Stimulated activated CD4-positive, alpha-beta T cell treated with anti-CD3 and anti-CD28 coated beads, Interleukin-12 subunit alpha, Interleukin-12 subunit beta, amount 100 ng/mL, for 48 hours (primary cell): Measurements from ENCODE around the gene THRB.

ENCODE experiments used
- DNase-seq, 3 donors: peaks; one replicate each; pipeline ENCODE4 v3.0.0-alpha.2; 2020; ENCODE audit warnings: low read depth in 2 of 3, low spot score in 1 of 3

Gene THRB

DNA sequence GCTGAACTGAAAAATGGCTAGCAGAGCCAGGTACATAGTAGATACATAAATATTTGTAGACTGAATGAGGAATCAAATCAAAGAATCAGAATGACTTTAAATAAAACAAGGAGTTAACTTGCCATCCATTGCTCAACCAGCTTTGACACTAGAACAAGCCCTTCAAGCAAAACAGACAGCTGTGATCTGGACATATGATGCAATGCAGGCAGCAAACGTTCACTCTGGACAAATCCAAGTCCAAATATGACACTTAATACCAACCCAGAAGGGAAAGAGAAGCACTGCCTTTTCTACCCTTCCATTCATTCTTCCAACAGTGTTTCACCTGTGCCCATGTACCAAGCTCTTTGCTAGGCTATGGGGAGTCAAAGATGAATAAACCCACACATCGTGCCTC is 4.5 kb downstream of the THRB start:
- no peak for DNase-seq

DNA sequence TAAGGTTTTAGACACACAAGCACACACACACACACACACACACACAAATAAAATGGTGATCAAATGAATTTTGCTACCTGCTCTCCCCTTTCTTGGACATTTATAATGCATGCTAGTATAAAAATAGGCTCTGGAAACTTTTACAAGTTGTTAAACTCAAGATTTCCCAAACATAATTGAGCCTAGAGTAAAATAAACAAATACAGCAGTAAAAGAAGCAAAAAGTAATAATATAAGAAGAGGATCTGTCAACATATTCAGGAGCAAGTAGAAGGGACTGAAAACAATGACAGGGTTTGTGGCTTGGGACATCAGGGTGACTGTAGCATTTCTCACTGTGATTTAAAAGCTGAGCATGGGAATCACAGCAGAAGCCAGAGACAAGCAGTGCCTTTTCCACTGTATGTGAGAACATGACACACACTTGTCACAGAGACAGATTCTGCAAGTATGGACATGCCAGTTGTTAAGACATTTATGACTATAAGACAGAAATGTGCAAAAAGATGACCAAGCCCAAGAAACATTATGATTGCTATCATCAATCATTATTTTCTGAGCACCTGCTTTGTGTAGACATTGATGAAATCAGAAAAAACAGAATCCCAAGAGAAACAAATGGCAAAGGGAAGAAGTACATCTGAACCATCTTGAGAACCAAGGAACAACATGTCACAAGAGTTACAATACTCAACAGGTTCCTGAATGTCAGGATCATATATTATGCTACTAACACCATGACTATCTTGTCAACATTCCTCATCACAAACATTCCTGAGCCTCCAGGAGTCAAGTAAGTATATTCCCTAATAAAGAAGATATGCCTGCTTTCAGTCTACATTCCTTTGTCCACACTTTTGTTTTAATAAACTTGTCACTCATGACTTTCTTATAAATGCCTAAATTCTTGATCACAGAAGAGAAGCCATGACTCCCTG is 7.1 kb downstream of the THRB start:
- no peak for DNase-seq

DNA sequence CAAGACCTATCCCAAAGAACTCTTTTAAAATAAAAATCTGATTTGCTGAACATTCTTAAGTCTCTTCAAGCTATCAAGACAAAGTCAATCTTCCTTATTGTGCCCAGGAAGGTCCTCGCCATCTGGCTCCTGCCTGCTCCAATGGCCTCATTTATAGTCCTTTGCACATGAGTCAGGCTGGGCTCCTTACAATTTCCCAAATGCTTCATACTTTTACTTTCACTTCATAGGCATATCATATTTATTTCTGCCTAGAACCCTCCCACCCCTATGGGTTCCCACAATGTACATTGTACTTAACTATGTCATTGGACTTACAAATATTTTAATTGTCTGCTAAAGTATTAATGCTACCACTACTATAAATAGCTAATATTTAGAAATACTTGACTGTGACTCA is 9.1 kb downstream of the THRB start:
- no peak for DNase-seq

DNA sequence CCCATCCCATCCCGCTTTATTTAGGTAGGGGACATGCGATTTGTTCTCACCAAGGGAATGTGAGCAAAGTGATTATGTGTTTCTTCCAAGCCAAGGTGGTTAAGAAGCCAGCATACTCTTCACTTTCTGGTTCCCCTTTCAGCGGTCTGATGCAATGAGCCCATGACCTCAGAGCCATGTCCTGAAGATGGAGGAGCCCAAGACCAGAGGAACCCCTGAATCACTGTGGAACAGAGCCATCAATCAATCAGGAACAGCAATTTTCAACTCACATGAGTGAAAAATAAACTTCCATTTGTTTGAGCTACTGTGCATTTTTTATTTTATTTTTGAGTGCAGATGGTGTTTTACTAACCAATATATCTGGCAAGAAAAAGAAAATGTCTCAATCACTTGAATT is 10.8 kb downstream of the THRB start:
- DNase-seq, result no peak

DNA sequence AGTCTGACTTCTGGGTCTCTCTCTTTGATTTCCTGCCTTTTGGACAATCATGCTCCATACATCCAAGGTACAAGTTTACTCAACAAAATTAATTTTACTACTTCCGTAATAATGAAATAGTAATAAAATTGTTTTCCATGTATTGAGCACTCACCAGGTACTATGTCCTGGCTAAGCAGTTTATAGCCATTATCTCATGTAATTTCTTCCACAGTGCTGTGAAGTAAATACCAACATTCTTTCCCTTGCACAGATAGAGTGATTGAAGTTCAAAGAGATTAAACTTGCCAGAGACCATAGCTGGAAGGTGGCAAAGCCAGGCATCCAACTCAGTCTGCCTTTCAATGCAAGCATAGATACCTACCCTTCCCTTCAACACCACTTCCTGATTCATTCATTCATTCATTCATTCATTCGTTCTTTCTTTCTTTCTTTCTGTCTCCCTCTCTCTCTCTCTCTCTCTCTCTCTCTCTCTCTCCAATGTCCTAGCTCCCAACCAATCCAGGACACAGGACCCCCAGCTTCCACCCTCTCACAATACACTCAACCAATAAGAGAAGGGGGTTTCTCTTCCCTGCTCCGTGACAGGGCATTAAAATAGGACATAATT is 12.4 kb downstream of the THRB start:
- no peak for DNase-seq

DNA sequence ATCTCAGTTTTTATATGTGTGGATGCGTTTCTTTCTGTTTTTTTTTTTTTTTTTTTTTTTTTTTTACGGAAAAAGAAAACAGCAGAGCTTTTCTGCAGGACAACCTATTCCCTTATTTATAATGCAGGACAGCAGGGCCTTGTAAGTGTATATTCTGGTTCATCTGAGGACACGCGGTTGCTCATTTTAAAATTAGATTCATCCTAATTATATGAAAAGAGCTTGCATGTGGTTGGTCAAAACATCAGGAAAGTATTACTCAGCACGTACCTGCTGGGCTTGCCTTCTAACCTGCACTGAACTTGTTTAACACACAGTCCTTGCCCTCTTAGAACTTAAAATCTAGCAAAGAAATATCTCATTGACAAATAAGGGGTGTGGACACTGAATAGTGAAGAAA is 13.5 kb downstream of the THRB start:
- no peak for DNase-seq

DNA sequence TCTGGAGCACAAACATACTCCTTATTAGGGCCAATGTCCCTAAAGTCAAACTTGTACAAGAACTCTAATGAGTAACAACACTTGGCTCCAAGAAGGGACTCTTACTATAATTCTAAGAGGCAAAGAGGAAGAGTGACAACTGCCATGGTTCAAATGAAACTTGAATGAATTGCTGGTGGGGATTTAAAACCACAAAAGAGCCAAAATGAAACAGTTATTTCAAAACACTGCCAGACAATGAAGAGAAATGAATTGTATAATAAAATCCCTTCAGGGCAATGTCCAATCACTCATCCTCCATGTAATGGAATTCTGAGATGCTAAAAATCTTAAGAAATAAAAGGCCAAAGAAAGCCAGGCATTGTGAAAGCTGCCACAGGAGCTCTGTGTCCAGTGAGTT is 14.2 kb downstream of the THRB start:
- no peak for DNase-seq

DNA sequence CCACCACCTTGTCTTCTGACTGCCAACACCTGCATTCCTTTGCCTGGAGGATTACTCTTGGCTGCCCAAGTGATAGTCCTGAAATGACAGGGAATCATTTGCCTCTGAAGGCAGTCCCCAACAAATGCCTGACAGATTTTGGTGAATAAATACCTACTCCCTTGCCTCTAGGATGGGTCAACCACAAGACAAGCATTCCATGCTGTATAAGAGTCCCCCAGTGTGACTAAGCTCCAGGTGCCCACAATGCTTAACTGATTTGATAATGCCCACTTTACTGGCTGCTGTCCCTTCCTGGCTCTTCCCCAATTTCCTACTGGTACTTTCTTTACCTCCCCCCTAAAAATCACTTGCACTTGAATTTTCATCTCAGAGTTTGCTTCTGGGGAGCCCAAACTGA is 14.8 kb downstream of the THRB start:
- no peak for DNase-seq

DNA sequence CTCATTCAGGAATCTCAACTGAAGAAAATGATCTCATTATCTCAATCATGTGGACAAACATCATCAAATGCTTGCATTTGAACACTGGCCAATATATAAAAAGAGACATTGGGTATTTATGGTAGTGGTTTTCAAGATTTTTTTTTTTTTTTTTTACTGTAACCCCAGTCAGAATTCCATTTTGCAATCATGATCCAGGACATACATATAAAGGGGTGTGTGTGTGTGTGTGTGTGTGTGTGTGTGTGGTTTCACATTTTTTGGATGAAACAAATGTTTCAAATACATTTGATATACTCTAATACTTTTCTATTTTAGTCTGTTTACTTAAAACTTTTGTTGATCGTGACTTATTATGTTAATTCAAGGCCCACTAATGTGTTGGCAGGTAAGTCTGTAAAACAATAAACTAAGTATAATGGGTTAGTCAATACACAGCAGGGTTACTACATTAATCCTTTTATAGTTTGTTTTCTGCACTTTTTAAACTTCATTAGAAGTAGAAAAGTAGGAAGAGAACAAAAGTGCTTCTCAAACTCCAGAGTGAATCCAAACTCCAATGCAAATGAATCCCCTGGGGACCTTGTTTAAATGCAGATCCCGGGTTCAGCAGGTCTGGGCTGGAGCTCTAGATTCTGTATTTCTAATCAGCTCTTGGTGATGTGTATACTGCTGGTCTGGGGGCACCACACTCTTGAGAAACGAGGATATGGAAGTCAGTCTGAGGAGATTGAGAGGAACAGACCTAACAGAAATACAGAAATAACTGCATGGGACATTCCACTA is 17.6 kb downstream of the THRB start:
- no peak for DNase-seq

DNA sequence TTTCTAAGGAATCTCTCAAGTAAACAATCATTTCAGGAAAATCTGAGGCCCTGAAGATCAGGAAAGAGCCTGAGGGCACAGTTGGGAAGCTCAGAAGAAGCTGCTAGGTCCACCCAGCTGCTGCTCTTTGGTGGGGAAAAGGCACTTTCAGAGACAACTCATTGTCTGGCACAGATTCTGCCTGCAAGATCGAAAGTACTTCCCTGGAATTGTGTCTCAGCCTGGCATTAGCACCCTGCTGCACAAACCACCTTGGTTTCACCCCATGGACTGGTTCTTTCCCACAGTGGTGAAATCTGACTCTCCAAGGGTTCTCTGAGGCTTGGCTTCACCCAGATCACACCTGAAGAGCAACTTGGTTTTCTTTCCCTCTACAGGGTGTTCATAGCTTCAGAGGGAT is 18.7 kb downstream of the THRB start:
- no peak for DNase-seq

DNA sequence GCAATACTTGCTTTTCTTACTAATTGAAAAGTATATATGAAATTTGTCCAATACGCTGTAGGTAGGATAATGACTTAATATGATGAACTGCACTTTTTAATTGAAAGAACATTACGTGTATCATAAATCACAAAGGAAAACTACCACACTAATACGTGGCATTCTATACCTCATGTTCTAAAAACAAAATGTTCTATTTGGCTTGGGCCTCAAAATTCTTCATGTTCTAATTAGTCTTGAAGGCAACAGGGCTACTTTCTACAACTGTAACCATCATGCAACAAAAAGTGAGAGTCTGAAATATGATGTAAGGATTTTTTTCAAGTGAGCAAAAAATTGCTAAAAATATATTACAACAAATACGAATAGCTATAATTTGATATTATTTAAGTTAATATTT is 19.8 kb downstream of the THRB start:
- DNase-seq, result no peak

DNA sequence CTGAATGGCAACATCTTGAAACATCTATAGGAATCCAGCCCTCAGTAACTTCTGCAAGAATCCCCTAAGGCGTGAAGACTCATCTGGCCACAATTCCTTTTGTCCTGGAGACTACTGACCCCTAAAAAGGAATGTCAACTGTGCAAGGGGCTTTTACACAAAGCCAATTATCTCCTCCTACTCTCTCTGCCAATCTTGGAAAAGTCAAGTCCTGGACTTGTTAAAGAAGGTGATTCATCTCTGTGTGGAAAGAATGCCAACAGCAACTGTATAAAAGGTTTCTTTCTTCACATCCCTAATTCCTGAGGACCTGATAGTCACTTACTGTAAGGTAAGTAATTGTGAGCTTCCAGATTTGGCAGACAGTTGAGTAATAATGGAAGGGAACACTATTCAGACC is 22.3 kb downstream of the THRB start:
- no peak for DNase-seq

DNA sequence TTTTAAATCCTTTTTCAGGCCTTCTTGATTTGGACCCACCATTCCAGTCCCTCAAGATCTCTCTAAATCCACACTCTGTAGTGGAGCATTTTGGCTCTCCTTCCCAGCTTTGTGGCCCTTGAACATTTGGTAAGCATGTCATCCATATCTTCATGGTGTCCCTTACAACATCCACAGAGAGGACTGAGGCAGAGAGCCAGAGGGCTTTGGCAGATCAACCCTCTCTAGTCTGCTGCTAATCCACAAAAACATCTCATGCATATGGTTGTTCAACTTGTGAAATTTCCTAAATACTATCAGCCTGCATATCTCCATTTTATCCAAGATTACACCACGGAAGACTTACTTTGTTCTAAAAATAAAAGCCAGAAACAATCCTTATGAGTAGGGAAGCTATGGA is 23.2 kb downstream of the THRB start:
- DNase-seq, result no peak

DNA sequence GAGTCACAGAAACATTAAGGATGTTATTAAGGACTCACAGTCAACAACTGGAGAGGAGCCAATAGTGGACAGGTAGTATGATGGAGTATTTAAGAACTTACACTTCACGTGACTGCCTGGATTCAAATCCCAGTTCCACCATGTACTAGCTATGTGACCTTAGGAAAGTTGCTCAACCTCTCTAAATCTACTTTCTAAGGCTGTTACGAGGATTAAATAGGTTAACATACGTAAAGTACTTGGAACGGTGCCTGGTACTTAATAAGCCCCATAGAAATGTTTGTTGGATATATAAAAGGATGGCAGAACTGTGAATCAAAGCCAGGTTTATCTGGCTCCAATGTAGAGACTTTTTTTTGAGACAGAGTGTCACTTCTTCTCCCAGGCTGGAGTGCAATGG is 24.4 kb downstream of the THRB start:
- DNase-seq, result no peak

DNA sequence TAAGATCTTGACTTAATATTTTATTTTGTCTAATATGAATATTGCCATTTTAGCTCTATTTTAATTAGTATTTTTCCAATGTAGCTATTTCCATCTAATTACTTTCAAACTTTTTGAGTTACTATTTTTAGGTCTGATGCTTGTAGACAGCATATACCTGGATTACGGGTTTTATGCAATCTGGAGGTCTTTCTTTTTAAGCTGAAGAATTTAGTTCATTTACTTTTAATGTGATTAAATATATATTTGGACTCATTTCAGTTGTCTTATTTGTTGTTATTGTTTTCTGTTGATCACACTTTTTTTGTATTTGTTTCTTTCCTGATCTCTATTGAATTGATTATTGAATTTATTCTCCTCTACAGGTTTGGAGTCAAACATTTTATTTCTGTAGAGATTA is 30.3 kb downstream of the THRB start:
- no peak for DNase-seq

DNA sequence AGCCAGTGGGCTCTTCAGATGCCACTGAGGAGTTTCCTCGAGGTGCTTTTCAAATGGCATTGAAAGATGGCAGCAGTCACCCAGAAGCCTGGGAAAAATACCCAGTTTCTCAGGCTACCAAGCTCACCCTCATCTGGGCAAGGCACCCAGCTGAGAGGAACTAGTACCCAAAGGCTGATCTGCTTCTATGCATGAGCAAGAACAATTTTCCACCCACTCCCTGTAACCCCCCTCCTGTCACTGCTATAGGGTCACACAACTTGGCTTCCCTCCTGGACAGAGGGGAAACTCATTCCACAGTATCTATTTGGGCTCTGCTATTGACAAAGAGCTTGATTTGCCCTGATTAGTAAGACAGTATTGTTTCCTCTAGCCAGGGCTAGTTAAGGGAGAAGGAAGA is 31.9 kb downstream of the THRB start:
- DNase-seq, result no peak

DNA sequence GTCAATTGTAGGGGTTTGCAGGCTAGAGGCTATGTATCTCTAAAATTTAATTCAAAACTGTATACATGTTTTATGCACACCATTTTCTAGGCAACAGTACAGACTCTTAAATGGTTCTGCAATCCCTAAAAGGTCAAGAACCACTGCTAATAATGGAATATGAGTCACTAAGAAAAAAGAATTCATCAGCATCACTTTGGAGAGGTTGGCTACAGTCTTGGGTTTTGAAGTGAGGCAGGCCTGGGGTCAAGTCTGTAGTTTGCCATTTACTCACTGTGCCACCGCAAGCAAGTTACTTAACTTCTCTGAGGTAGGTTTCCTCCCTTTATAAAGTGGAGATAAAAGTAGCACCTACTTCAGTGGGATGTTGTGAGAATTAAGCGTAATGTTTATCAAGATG is 33.7 kb downstream of the THRB start:
- DNase-seq, result no peak

DNA sequence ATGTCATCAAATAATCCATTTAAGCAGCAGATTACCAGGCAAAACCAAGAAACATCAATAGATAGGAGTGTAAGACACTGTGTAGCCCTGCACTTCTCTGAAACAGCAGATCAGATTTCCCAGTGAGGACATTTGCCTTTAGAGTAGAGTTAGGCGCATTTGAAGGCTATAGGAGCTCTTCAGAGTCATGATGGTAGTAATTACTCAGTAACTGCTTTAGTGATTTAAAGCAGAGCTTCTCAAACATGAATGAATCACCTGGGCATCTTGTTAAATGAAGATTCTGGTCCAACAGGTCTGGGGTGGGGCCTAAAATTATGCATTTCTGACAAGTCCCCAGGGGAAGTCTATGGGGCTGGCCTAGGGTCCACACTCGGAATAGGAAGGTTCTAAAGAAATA is 36.9 kb downstream of the THRB start:
- DNase-seq, result no peak

DNA sequence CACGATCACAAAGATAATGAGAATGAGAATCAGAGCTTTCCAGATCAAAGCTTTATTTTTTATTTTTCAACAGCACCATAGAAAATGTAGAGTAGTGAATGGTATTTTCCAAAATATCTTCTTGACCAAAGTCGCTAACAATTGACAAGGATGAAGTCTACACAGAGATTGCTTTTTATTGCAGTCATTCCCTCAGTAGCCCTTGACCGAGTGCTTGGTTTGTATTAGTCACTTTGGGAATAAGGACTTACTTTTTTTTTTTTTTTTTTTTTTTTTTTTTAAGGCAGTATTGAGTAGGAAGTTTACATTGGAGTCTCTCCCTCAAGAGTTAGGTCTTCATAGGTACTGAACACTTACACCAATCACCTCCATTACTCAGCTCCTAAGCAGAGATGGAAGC is 39.8 kb downstream of the THRB start:
- no peak for DNase-seq

DNA sequence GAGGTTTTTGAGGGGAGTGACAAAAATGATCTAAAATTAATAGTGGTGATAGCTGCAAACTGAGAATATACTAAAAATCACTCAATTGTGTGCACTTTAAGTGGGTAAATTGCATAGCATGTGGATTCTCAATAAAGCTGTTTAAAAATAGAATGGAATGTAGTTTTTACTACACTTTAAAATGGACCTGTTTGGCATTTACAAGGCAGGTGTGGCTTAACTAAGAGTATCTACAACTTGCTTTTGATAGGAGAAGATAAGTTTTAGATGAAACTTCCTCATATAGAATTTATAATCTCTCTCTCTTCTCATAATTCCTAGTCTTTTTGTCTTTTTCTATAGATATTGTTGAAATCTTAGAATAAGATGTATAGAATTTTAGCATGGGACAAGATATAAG is 40.3 kb downstream of the THRB start:
- no peak for DNase-seq

DNA sequence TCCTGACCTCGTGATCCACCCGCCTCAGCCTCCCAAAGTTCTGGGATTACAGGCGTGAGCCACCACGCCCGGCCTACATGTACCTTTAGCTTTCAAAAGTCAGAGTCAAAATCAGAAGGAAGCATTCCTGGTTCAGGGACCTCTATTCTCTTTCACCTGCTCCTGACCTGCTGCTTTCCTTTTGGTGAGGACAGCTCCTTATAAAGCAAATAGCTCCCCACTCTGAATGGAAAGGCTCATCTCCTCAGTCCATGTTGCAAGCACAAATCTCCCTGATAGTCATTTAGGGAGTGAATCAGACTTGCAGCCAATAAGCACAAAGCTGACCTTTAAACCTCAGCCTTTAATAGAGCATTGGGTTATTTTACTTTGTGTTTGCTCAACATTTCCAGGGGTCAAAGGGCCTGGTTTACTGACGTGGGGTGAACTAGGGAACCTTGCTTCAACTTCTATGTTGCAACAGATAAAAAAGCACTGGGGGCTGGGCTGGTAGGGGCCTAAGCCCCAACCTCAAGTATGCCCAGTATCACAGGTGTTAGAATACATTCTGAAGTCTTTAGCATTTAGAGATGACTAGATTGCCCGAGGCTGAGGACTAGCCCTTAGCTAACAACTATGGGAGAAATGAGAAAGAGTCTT is 43.1 kb downstream of the THRB start:
- DNase-seq, result no peak
